HepG2 (cell line): ENCODE data around the gene WDR59. TPM values are rescaled to one million over a fixed set of nuclear protein-coding genes. Genes with fewer than 3 reads are reported as not detected.

Source experiments
- AHDC1 ChIP-seq: sonication (generic); formaldehyde crosslinking; IDR thresholded peaks from 2 replicates; pipeline ENCODE4 v1.5.1; 2020; ENCODE audit warnings: mild to moderate bottlenecking, missing genetic modification reagents, borderline replicate concordance
- CREM ChIP-seq, 2 experiments: sonication (generic) in 1 of 2; formaldehyde crosslinking in 1 of 2; IDR thresholded peaks; 2 replicates each; pipeline versions ENCODE4 v1.4.0 to v1.6.1; 2016 to 2020; ENCODE audit warnings: antibody characterized with exemption in 1 of 2, mild to moderate bottlenecking in 1 of 2, missing genetic modification reagents in 1 of 2
- DPF2 ChIP-seq: sonication (generic); formaldehyde crosslinking; IDR thresholded peaks from 2 replicates; pipeline ENCODE4 v1.4.0; 2020; ENCODE audit warnings: mild to moderate bottlenecking, low read depth, missing genetic modification reagents, borderline replicate concordance
- EP300 ChIP-seq, 3 experiments: sonication (generic) in 1 of 3; formaldehyde crosslinking in 1 of 3; IDR thresholded peaks; 2 replicates each; pipeline versions ENCODE4 v1.5.1 to v1.6.1; 2011 to 2020; ENCODE audit warnings: low read depth in 2 of 3, low read length in 2 of 3, borderline replicate concordance in 1 of 3, improper control_type of control experiment in 1 of 3, mild to moderate bottlenecking in 1 of 3, missing genetic modification reagents in 1 of 3, moderate library complexity in 1 of 3
- HNF1A ChIP-seq, 2 experiments: sonication (generic) in 1 of 2; formaldehyde crosslinking in 1 of 2; IDR thresholded peaks; 2 replicates each; pipeline versions ENCODE4 v1.4.0 to v1.6.1; 2016 to 2020; ENCODE audit warnings: borderline replicate concordance in 1 of 2, low read depth in 1 of 2, mild to moderate bottlenecking in 1 of 2, missing genetic modification reagents in 1 of 2
- HNF4A ChIP-seq: sonication (generic); formaldehyde crosslinking; IDR thresholded peaks from 2 replicates; pipeline ENCODE4 v1.4.0; 2020; ENCODE audit warnings: missing genetic modification reagents
- HNF4G ChIP-seq, 2 experiments: sonication (generic) in 1 of 2; formaldehyde crosslinking in 1 of 2; IDR thresholded peaks; 2 replicates each; pipeline versions ENCODE4 v1.4.0 to v1.6.1; 2011 to 2020; ENCODE audit warnings: borderline replicate concordance in 2 of 2, low read depth in 2 of 2, mild to moderate bottlenecking in 2 of 2, low read length in 1 of 2, missing genetic modification reagents in 1 of 2, moderate library complexity in 1 of 2
- NFYB ChIP-seq: sonication (generic); formaldehyde crosslinking; IDR thresholded peaks from 2 replicates; pipeline ENCODE4 v1.4.0; 2020; ENCODE audit warnings: missing genetic modification reagents
- REXO4 ChIP-seq: sonication (generic); formaldehyde crosslinking; IDR thresholded peaks from 2 replicates; pipeline ENCODE4 v1.8.0; 2022; ENCODE audit warnings: missing genetic modification reagents, mild to moderate bottlenecking, borderline replicate concordance
- RFX1 ChIP-seq: fragments of 450-650 bp; IDR thresholded peaks from 2 replicates; pipeline ENCODE4 v1.6.1; 2017
- RXRB ChIP-seq: IDR thresholded peaks from 2 replicates; pipeline ENCODE4 v1.6.1; 2016; ENCODE audit warnings: borderline replicate concordance, missing genetic modification reagents, missing compliant biosample characterization
- SOX13 ChIP-seq, 3 experiments: fragments of 450-650 bp in 1 of 3; sonication (generic) in 1 of 3; formaldehyde crosslinking in 1 of 3; IDR thresholded peaks in 2 of 3; conservative IDR thresholded peaks in 1 of 3; 2 replicates each; pipeline versions ENCODE4 v1.5.0 to v1.6.1; 2016 to 2020; ENCODE audit warnings: antibody characterized with exemption in 1 of 3, mild to moderate bottlenecking in 1 of 3, missing compliant biosample characterization in 1 of 3, missing genetic modification reagents in 1 of 3, moderate library complexity in 1 of 3
- TBX2 ChIP-seq: sonication (generic); formaldehyde crosslinking; IDR thresholded peaks from 2 replicates; pipeline ENCODE4 v1.5.0; 2020; ENCODE audit warnings: missing genetic modification reagents, mild to moderate bottlenecking, borderline replicate concordance
- THAP11 ChIP-seq: IDR thresholded peaks from 2 replicates; pipeline ENCODE4 v1.6.1; 2016; ENCODE audit warnings: missing biosample characterization, missing genetic modification reagents
- ZBTB25 ChIP-seq: IDR thresholded peaks from 2 replicates; pipeline ENCODE4 v1.6.1; 2018; ENCODE audit warnings: missing genetic modification reagents
- ZNF274 ChIP-seq: sonication (generic); formaldehyde crosslinking; IDR thresholded peaks from 2 replicates; pipeline ENCODE4 v1.5.1; 2020; ENCODE audit warnings: mild to moderate bottlenecking, missing genetic modification reagents
- polyA plus RNA-seq, 8 experiments: library from polyadenylated mRNA; depleted of rRNA in 3 of 8; stranded (reverse) in 7 of 8; unstranded in 1 of 8; fragments of >200 nt; fragmentation: Illumina TruSeq in 4 of 8; extraction: Trizol in 4 of 8; gene quantifications; 2 replicates each; pipeline versions ENCODE4 v1.2.1 to v1.2.3, GENCODE V29; 2011 to 2016; ENCODE audit warnings: low read depth in 4 of 8, missing spikeins in 1 of 8, mixed read lengths in 1 of 8; ENCODE audit not compliant: insufficient read depth in 1 of 8
- total RNA-seq, 5 experiments: library from RNA; depleted of rRNA; stranded (reverse); fragments of >200 nt; fragmentation: Illumina TruSeq; extraction: Trizol; gene quantifications; 2 replicates each; pipeline ENCODE4 v1.2.3, GENCODE V29; 2016; ENCODE audit warnings: low read depth in 1 of 5

WDR59 gene
- total and polyA plus RNA-seq, 2 of the 13 experiments (the other 11 are each of a cell fraction or from before 2014, with no cell fraction given) = 65.2 to 306 TPM

DNA sequence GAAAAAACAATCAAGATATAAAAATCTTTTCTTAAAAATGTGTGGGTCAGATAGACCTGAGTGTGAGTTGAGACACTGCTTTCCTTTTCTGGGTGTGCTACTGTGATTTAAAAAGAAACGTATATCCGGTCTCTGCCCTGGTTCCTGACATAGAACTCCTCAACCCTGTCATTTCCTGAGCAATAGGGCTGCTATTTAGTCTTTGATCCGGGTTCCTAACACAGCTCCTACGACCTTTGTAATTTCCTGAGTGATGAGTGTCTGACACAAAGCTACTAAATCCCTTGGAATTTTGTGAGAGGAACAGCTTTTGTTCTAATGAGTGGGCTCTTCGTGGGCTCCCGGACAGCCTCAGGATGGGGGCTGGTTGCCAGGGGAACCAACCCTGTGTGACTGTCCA lies 116.4 kb downstream of the WDR59 start (continued):
- 0 out of 2 replicates have a peak, but pooled peaks have one; percentile 18 for TF ChIP-seq HNF1A (IDR thresholded peaks at IDR 0.05; ENCODE audit: low read depth)
- no peak; the same call in 1 of the 2 replicates for TF ChIP-seq HNF1A (CRISPR knock-in tag; IDR thresholded peaks at IDR 0.05; ENCODE audit: borderline replicate concordance)
- no peak for TF ChIP-seq THAP11 (CRISPR knock-in tag)
- no peak for TF ChIP-seq ZNF274 (CRISPR knock-in tag)
- TF ChIP-seq EP300 (IDR thresholded peaks at IDR 0.05; ENCODE audit: low read depth in 2 of 2, low read length in 2 of 2) = peak in 1 of 2 experiments; percentile 41; a peak in 1 of 4 replicates
- TF ChIP-seq EP300 (CRISPR knock-in tag; IDR thresholded peaks at IDR 0.05; ENCODE audit: borderline replicate concordance) = no peak
- no peak for TF ChIP-seq ZBTB25 (CRISPR knock-in tag)
- peak; percentile 50; the same call in 1 of the 2 replicates for TF ChIP-seq HNF4A (CRISPR knock-in tag)
- 0 out of 2 replicates have a peak, but pooled peaks have one; percentile 15 for TF ChIP-seq DPF2 (CRISPR knock-in tag)
- TF ChIP-seq CREM (IDR thresholded peaks at IDR 0.05) = no peak
- no peak for TF ChIP-seq CREM (CRISPR knock-in tag; IDR thresholded peaks at IDR 0.05)
- peak; percentile 54; the same call in 1 of the 2 replicates for TF ChIP-seq TBX2 (CRISPR knock-in tag)
- no peak for TF ChIP-seq SOX13 (IDR thresholded peaks at IDR 0.05)
- TF ChIP-seq SOX13 (CRISPR knock-in tag; conservative IDR thresholded peaks at IDR 0.05 in 1 of 2, IDR thresholded peaks at IDR 0.05 in 1 of 2) = peak in 1 of 2 experiments; percentile 48; a peak in 2 of 4 replicates
- TF ChIP-seq RXRB (CRISPR knock-in tag) = peak; percentile 40; the same call in 1 of the 2 replicates
- TF ChIP-seq HNF4G (IDR thresholded peaks at IDR 0.05; ENCODE audit: borderline replicate concordance, low read depth, low read length) = peak; percentile 58; the same call in 1 of the 2 replicates
- no peak; the same call in 1 of the 2 replicates for TF ChIP-seq HNF4G (CRISPR knock-in tag; IDR thresholded peaks at IDR 0.05; ENCODE audit: borderline replicate concordance, low read depth)
- peak; percentile 15; the same call in 1 of the 2 replicates for TF ChIP-seq RFX1
- no peak for TF ChIP-seq NFYB
- TF ChIP-seq REXO4 (CRISPR knock-in tag) = no peak
- peak; percentile 46; the same call in 1 of the 2 replicates for TF ChIP-seq AHDC1 (CRISPR knock-in tag)
